NCI-H187 (cell line): Measurements from ENCODE around the gene CA12.
"Not testable (repeated sequence)": the region's sequence is repeated elsewhere in the genome, so short reads cannot be mapped to it uniquely, and the experiment has no call there.

Experiments used
- DNase-seq, 2 experiments: peaks; one replicate each; lab custom pipeline; 2025; lab: John Stamatoyannopoulos, UW

Gene CA12

DNA sequence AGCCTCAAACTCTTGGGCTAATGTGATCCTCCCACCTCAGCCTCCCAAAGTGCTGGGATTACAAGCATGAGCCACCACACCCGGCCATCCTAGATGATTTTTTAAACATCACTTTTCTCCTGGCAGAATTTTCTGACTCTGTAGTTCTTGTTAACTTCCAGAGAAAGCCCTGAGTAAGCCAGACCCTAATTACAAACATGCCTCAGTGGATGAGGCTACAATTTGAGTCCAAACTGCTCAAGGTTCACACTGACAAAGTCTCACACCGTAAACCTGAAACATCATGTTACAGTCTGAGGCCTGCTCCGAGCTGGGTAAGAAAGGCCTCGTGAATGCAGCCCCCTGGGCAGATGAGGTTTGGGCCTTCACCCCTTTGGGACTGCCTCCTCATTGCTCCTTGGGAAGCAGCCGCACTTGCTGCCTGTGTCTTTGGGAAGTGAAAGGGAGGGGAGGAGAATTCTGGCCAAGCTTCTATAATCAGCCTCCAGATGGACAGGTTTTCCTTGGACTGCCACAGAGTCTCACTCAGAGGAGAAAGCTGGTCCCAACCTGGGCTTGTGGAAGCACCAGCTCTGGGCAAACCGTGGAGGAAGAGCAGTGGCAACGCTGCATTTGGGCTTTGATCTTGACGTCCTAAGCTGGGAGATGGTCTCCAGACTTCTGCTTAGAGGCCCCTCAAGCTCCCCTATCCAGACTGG lies 46.0 kb downstream of the CA12 start:
- no peak for DNase-seq

DNA sequence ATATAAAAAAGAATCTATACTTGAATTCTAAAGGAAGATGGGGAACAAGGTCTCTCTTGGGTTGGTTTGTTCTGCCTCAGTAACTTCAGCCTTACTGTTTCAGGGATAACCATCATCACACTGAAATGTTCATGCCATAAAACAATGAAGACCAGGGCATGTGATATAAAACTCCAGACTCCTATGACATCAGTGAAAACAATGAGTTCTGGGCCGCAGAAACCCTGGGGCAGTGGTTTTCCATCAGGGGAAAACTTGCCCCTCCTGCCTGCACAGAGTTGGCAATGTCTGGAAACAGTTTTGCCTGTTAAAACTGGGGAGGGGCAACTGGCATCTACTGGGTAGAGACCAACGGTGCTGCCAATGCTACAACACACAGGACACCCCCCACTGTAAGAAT lies 46.8 kb downstream of the CA12 start:
- DNase-seq, result no peak

DNA sequence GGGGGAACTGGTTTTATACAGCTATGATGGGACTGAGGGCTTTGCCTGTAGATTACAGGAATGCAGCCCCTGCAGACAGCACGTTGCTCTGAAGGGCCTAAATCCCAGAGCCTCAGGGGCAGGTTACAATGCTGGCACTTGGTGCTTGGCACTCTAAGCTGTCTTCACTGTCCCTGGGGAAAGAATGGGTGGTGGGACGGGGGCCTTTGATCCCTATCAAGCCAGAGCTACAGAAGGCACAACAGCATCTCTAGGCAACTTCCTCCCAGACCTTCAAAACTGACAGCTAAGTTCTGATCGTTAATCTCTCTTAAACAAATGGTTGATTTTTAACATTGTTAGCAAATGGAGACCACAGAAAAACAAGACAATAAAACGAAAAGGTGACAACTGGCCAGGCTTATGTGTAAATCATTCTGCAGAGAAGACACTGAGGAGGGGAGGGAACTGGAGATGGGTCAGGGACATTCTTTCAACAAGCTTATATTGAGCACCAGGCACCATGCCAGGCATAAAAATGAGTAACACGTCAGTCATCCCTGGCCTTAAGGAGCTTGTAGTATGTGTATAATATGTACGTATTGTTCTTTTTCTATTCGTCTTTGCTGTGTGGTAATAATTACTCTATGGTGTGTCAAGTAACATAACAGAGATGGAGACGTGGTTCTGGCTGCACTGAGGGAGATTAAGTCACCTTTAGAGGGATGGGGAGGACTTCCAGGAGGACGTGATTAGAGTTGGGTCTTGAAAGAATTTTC lies 49.1 kb downstream of the CA12 start:
- DNase-seq, result no peak

DNA sequence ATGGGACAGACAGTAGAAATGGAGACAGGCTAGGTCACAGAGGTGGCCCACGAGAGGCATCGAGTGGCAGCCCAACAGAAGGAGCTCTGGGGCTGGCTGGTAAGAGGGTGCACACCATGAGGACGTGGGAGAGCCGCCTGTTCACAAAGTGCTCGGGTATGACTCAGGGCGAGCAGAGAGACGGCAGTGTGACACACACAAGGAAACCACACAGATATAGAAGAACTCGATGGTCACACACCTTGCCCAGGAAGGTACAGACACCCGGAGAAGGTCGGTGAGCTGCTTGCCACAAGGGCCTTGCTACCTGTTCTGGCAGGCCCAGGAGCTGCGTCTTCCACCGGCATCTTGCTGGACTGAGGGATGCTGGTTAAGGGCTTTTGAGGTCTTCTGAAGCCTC lies 50.2 kb downstream of the CA12 start:
- no peak for DNase-seq

DNA sequence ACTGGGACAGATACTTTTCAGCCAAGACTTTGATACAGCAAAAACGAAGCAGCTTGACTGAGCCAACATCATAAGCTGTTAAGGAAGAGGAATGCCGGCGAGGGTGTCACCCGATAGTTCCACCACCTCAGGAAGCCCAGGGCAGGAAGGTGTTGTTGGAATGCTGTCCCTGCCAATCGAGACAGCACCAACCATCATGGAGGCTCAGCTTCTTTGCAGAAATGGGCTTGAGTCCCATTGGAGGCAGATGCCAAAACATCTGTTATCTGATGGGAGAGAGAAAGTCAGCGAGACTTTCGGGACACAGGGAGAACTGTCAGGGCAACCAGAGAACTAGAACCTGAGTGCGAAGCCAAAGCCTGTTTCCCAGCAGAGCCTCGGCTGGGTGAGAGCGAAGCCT lies 50.7 kb downstream of the CA12 start:
- no peak for DNase-seq

DNA sequence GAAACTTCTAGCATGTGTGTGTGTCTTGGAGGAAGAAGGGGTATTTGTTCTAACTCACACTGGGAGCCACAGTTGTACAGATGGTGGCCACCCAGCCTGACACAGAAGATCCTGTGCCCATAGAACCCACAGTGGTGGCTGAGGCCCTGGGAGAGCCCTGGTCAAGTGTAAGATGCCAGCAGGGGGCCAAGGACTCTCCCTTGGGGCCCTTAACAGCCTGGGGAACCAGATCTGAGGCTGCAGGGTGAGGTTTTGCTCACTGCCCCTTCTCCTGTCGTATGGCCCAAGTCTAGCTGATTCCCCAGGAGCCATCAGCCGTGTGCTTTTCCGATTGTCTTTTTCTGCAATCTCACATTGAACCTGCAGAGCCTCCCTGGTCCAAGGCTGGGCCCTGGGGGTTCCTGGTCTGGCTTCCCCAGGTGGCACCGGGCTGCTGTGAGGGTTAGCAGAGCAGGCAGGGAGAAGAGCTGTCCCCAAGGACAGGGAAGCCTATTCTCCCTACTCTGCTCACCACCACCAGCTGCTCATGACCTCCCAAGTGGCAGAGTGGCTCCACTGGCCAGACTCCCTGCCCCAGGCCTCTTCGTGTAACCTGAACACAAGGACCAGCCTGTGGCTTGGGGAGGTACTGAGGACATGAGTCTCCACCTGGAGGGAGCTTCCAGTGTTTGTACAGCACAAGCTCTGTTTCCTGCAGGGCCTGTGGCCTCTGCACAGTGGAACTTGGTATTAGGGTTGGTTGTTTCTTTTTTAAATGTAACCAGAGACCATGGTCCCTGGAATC lies 51.9 kb downstream of the CA12 start:
- no peak for DNase-seq

DNA sequence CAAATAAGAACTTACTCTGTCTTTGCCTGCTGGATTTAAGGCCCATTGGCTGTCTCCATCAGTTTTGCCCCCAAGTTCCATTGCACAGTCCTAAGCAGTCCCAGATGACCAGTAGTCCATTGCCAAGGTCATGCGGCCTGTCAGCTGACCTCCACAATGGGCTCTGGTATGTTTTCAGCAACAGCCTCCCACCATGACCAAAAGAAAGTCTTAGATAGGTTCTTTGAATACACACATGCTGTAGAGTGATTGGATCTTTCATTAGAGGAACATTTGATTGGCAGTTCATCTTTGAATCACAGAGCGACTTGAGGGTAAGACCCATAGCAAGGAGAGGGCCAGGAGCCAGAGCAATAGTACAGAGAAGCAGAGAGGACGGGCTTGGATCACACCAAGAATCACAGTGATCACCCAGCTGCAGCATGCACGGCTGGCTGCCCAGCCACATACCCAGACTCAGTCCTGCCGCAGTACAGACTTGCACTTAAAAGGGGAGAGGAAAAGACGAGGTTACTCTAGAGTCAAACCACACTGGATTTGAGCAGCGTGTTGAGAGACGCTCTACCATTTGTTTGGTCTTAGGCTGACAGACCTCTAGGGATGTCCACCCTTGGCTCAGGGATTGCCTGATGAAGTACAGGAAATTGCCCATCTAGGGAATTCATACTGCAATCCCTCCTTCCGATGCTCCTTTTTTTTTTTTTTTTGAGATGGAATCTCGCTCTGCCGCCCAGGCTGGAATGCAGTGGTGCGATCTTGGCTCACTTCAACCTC lies 53.8 kb downstream of the CA12 start:
- DNase-seq, result no peak

DNA sequence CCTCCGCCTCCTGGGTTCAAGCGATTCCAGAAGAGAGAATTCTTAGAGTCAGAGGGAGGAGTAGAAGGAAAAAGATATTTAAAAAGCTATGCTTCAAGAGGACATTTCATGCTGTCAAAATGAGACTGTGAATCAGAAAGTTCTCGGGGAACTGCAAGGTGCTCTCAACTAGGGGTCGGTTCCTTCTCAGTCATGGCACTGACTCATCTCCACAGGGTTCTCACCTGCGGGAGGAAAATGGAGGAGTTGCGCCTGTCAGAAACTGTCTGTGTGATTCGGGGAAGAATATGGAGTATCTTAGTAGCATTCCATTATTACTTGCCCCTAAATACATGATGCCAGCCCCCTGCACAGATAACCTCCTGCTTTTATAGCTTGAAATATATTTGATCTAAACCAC lies 56.9 kb downstream of the CA12 start:
- DNase-seq, result no peak

DNA sequence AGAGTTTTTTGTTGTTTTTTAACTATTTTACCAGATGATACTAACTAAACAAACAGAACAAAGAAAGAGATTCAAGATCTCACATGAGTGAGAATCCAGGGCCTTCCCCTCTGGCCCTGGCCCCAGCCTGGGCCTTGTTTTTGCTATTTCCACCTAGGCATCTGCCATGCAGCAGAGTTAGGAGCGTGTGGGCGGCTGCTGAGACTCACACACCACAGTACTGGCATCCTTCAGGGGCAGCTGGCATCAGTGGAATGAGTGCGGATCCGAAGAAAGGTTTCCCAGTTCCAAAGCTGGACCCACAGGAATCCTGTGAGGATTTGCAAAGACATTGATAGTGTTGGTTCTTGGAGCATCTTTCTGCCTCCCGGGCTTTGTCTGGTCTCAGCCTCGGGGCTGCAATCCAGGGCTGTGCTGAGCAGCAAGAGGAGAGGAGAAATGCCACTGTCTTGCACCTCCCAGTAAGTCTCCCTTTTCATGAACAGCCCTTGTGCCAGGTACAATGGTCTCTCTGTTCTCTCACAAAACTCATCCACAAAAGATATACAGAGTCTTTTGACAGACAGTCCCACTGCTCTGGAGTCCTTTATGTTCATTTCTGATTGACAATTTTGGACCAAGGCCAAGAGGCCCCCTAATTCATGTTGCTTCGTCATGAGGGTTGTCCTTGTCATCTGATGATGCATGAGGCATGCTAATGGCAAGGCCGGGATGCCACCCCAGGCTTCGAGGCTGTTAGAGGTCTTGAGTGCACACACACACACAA lies 57.7 kb downstream of the CA12 start:
- no peak for DNase-seq

DNA sequence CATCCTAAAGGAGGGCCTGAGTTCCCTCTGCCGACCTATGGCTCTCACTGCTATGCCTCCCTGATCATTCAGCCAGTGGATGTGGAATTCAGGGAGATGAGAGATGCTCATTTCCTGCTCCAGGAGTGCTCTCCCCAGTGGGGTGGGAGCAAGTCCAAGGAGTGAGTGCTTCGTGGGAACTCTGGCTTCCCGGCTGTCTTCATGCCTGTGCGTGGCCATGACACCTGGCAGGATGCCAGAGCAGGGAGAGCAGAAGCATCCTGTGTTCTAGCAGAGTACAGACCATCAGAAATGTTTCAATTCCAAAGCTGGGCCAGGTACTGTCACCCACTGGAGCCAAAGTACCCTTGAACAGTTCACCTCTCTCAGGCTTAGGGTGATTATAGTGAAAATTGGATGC lies 59.1 kb downstream of the CA12 start:
- DNase-seq, result no peak

DNA sequence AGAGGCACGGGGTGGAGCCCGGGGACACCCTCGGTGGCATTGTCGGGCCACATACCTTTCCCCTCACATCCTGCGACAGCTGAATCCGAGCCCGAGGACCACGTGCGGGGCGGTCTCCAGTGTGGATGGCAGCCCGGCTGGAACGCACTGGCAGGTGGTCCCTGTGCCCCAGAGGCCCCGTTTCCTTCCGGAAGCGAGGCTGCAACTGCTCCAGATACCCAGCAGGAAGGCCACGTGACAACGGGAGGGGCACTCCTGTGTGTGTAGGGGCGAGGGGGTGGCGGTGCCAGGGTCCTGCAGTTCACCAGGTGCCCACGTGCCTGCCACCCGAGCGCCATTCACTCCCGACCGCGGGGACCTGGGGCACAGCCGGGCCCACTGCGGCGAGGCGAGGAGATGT lies 60.2 kb downstream of the CA12 start:
- no peak for DNase-seq

DNA sequence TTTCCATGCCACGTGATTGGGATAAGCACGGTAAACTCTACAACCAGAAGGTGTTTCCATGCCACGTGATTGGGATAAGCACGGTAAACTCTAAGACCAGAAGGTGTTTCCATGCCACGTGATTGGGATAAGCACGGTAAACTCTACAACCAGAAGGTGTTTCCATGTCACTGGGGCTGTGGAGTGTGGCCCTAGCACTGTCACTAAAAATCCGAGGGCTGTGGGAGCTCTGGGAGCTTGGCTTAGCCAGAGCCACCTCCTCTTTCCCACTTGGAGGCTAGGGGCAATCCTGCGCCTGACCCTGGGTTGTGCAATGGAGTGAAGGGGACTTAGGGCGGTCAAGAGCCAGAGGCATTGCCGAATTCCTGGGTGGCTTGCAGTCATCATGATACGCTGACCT lies 60.7 kb downstream of the CA12 start:
- not testable (repeated sequence) for DNase-seq

DNA sequence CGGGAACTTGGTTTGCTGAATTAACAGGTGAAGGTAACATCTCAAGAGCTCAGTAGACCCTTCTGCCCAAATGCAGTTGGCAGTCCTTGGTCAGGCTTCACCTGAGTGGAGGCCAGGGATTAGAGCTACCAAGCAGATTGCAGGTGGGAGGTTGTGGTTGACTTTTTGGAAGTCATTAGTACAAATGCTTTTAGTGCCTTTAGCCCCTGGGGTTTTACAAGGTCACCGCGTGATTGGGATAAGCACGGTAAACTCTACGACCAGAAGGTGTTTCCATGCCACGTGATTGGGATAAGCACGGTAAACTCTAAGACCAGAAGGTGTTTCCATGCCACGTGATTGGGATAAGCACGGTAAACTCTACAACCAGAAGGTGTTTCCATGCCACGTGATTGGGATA lies 61.2 kb downstream of the CA12 start:
- not testable (repeated sequence) for DNase-seq

DNA sequence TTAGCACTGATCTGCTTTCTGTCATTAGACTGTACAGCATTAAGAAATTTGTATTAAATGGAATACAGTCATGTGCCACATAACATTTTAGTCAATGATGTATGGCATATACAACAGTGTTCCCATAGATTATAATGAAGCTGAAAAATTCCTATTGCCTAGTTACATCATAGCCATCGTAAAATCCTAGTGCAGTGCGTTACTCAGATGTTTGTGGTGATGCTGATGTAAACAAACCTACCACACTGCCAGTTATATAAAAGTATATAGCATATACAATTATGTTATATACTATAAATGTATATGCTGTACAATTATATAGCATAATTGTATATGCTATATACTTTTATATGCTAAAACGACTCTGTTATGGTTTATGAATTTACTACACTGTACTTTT lies 62.6 kb downstream of the CA12 start:
- DNase-seq, result no peak

DNA sequence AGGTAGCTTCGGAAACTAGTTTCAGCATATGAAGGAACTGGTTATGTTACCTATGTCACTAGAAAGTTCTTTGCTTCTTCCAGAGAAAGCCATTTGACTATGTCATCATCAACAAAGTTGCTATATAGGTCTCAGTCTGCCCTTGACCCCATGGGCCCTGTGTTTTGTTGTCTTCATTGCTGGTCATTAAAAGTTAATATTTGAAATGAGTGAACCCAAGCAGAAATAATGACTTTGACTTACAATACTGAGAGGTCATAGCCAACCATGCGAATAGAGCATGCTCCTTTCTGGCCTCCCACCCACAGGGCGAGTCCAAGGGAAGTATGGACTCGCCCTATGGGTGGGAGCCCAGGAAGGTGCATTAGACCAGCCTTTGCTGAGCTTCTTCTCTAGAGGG lies 63.3 kb downstream of the CA12 start:
- no peak for DNase-seq

DNA sequence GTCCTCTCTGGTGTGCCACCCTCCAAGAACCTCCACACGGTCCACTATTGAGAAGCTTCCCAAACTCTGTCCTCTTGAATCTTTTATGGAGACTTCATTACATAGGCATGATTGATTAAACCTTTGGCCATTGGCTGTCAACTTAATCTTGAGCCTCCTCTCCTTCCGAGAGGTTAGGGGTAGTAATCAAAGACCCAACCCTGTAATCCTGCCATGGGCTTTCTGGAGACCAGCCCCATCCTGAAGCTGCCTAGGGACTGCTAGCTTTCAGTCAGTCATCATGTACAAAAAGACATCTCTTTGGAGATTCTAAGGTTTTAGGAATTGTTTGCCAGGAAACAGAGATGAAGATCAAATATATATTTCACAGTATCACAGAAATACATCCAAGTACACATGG lies 67.2 kb downstream of the CA12 start:
- DNase-seq, result no peak

DNA sequence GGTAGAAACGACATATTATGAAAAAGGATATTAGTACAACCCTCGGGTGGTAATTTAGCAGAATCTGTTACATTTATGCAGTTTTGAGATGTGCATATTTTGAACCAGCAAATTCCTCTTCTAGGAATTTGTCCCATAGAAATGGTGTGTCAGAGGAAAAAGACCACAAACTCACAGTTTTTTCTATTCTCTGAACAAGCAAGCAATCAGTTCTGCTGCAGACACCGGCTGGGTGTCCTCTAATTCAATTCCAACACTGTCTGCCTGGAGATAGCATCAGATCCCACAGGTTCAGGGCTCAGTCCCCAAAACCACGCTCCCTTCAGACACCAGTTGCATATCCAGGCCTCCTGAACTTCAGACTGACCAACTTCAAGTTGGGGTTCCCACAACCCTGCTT lies 67.8 kb downstream of the CA12 start:
- DNase-seq, result no peak

DNA sequence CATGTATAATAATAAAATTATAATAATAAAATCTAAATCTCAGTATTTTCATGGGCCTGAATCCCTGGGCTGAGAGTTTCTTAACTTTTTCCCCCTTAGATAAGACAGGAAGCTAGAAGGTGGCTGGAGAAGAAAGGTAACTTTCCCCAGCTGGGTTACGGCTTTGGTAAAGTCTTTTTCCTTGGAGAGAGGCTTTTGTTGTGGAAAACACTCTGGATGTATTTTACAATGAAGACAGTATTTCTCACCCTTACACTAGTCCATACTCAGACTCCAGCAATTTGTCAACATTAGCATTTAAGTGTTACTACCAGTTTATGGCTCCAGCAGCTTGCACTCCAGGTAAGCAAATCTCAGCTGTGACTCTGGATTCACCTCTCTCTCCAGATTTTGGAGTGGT lies 69.4 kb downstream of the CA12 start:
- no peak for DNase-seq

DNA sequence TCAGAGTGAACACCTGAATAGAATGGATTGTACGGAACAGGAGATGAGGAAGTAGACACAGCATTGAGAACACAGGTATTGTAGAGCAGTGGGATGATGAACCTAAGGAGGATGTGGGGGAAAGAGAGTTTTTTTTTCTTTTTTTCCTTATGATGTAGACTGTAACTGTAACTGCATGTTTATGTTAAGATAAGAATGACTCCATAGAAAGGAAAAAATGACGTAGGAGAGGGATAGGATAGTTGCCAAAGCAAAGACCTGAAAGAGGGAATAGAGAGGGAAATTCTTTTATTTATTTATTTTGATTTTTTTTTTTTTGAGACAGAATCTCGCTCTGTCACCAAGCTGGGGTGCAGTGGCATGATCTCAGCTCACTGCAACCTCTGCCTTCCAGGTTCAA lies 71.0 kb downstream of the CA12 start:
- no peak for DNase-seq

DNA sequence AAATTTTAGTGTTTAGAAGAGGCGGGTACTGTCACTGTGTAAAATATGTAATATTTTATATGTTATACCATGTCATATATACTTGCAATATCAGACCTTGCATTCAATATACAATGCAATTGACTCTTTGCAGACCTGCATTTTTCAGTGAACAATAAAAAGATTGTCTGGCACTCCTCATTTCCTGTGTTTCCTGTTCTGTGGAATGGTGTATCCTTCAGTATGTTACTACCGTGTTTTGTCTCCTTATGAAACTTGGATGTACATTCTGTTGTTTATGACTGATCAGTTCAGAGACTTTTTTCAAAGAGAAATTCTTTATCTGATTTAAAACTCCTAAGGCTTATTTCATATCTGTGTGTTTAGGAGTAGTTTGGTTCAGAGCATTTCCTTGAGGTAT lies 72.7 kb downstream of the CA12 start:
- DNase-seq, result no peak

DNA sequence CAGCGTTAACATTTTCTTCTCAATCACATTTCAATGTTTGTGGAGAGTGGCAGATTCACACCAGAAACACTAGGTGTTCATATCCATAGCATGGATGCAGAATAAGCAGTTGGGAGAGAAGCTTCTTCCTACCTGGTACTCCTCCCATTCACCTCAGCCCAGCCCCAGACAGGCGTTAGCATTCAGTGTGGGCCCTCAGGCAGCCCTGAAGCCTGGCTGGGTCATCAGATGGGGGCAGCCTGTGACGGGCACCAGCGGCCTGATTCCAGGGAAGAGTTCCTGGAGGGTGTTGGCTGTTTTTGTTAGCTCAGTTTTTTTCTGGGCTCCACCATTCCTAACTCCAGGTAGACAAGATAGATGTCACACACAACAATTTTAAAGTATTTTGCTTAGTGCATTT lies 73.2 kb downstream of the CA12 start:
- no peak for DNase-seq
